Fibroblast of skin of right quadriceps (primary cell): Measurements from ENCODE around the gene MED13L.
"Not testable (repeated sequence)": the region's sequence is repeated elsewhere in the genome, so short reads cannot be mapped to it uniquely, and the experiment has no call there.

Experiments used
- DNase-seq: peaks from one replicate; pipeline ENCODE4 v3.0.0-alpha.2; 2013

MED13L gene

DNA sequence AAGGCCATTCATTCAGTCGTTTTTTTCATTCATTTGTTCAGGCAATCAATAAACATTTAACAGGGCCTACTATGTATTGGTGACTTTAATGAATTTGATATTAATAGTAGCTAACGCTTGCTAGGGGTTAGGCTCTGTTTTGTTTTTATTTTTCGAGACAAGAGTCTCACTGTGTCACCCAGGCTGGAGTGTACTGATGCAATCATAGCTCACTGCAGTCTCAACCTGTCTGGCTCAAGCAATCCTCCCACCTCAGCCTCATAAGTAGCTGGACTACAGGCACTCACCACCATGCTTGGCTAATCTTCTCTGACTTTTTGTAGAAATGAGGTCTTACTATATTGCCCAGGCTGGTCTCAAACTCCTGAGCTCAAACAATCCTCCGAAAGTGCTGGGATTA is 25.6 kb upstream of the MED13L start:
- no peak for DNase-seq

DNA sequence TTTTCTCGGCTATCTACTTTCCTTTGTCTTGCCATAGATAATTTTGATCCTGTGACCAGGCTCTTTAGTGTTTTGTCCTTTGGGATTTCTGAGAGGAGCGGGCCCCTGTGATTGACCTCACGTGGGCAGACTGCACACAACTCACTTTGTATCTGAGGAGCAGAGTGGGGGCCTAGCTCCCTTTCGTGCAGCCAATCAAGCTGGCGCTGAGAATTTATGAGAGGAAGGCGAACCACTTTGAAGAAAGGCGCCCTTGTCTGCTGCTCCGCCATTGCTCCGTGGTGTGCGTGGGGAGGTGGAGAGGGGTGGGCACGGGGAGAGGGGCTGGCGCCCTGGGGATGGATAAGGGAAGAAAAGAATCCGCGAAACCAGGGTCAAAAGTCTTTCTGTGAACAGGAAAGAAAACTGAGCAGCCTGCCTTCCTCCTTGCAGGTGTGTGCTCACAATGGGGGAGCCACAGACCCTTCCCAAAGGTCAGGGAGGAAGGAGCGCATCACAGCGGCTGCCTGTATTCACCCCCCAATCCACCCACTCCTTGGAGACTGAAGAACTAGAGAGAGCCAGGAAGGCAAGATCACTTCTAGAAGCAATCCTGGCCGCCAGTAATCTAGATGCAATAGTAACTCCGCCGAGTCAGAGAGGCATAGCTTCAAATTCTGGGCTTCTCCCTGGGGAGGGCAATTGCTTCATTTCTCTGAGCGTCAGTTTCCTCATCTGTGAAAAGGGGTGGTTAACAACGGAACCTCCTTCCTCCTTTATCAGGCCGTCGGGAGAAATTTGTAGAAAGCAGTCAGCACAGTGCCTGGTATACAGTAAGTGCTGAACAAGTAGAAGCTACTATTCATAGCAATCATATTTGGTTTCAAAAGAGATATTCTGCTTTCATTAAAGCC is 24.9 kb upstream of the MED13L start:
- no peak for DNase-seq

DNA sequence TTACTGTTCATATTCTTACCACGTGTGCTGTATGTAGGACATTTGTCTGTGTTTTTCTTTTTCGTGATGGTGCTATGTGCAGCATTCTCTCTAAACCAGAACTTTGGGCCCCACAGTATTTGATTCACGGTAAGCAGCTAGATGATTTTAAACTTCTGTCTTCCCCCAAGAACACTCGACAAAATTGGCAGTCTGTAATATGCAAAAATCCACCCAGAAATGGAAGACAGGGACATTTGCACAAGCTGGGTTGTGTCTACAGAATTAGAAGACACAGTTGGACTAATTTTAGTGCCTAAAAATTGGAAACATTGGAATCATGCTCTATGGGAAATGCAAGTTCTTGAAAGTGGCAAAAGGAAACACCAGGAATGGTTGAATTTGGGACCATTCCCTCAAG is 24.1 kb upstream of the MED13L start:
- no peak for DNase-seq

DNA sequence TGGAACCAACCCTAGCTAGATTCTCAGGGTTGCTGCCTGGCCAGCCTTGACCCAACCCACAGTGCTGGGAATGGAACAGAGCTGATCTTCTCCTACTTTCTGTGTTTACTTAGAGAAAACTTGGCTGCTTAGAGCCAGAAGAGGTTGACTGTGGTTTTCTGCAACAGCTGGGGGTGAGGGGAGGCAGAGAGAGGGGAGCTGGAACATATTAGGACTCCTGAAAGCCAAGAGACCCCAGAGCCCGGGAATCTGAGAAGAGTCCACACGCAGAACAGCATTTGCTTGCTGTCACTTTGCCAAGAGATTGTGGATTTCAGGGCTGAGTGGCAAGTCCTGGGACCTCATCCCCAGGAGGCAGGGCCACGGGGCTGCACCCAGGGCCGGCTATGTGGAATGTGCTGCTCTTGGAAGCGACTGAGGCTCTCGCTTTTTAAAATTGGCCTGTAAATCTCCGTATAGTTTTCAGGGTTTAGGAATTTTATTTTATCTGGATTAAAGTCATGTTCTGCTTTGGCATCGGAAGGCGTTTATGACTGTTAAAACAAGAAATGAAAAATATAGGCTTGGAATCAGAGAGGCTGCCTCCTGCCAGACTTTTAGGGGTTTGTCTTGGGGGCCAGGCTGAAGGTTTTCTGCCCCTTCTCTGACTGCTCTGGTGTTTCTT is 22.3 kb upstream of the MED13L start:
- peak; percentile 42 for DNase-seq

DNA sequence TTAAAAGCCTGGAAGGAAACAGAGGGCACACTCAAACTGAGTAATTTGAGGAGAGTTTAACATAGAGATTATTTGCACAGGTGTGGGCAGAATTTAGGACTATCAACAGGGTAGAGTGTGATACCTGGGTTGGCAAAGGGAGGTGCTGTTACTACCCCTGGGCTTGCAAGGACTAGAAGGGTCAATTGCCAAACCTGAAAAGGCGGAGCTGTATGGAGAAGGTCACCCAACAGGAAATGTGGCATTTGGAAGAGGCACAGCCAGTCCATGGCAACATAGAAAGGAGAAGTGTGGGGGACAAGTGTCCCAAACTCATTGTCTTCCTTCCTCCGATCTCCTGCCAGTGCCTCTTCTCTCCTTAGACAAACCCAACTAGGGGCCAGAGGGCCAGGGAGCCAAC is 21.6 kb upstream of the MED13L start:
- DNase-seq = no peak

DNA sequence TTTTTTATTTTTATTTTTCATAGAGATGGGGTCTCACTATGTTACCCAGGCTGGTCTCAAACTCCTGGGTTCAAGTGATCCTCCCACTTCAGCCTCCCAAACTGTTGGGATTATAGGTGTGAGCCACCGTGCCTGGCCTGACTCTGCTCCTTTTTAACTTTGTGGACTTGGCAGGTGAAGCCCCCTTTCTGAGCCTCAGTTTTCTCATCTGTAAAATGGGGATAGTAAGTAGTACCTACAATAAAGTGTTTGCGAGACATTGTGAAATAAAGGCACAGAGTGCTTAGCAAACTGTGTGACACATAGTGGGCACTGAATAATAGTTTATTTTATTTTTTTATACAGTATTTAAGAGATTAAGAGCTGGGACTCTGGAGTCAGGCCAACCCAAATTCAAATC is 21.1 kb upstream of the MED13L start:
- DNase-seq = no peak

DNA sequence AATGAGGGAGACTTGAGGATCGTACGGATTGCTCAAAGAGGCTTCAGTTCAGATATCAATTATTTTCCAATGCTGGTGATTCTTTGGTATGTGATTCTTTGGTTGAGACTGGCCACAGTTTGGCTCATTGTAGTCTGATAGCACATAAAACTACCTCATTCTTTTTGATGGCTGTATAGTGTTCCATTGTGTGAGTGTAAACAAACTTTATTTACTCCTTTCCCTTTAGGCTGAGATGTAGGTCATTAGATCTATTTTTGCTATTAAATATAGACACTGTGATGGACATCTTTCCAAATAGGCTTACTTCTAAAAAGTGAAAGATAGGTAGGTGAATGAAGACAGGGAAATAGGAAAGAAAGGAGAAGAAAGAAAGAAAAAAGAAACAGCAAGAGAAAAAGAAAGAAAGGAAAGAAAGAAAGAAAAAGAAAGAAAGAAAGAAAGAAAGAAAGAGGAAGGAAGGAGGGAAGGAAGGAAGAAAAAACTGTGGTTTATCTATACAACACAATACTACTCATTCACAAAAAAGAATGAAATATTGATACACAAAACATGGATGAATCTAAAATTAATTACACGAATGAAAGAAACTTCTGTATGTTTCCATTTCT is 19.8 kb upstream of the MED13L start:
- no peak for DNase-seq

DNA sequence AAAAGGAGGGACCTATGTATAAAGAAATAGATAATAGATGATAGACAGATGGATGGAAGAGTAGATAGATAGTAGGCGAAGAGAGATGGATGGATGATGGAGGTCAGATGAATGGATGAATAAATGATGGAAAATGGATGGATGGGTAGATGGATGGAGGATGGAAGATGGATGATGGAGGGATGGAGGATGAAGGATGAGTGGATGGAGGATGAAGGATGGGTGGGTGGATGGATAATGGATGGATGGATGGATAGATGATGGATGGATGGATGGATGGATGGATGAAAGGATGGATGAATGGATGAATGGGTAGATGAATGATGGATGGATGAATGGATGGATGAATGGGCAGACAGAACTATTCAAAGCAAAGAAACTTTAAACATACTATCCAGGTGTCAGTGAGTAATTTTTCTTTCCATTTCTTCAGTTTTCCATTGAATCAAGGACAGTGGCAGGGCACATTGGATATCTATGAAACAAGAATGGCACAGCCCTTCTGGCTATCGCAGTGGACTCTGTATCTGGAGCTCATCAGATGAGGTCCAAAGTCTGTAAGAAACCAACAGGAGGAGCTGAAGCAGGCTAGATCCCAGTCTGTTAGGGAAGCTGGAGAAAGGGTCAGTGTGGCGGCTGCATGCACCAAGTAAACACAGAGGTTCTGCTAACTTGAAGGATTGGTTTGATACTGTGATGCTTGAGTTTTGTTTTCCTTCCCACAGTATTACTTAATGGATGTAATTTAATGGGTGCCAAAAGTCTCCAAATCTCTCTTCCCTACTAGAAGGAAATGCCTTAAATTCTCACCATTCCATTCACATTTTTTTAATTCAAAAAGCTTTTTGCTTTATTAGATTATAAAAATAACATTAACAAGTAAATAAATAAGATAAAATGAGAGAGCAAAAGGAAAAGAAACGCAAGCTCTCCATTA is 18.1 kb upstream of the MED13L start:
- peak; percentile 64 for DNase-seq

DNA sequence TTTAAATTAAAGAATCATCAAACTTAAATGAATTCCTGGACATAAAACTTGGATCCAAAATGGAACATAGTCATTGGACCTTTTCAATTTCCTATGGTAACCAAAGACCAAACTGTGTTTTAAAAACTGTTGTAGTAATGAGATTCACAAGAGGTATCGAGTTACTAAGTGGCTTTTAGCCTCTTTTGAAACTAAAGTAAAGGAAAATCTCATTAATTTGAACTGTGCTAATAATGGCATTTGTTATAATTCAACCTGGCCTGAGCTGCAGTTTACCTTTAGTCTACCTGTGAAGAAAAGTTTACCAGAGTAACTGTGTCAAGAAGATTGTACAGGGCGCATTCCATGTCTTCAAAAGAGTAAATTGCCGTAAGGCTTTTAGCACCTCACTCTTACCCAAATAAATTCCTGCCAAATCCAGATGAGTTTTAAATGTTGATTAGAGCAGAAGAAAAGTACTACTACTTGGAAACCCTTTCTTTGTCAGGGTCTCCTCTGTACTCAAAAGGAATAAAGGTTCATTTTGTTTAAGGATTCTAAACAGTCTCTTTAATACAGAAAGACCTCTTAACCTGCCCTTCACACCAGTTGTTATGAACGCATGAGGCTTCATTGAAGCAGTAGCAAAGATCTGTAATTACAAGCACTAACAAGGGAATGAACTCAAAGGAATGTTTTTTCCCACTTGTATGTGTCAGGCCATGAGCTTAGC is 17.1 kb upstream of the MED13L start:
- no peak for DNase-seq

DNA sequence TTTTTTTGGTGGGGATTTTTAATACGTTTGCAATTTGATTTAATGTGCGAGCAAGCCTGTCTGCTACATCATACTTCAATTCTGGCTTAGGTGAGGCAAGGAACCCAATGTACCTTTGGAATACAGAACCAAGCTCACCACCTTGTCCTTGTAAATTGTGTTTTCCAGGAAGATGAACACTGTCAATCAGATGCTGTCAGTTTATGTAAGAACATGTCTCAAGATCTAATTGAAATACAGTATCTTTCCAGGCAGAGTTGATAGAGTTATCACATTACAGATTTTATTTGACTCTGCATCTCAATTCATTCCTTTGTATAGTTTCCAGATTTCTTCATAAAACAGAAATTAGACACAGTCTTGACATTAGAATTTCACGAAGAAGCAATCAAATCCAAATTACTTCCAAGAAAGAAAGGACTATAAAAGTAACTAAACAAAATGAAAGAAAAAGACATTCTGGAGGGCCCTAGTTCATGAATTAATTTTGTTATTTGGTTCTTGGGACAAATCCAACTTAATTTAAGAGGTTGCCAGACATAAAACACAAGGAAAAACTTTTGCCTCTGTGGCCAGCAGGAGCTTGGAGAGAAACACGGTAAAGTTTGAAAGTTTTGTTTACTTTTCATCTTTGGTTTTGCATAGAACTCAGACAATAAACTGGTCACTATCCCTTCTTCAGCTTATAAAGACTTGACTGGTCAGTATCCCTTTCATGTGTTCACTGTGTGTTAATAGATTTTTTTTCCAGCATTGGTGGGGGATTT is 16.4 kb upstream of the MED13L start:
- DNase-seq = no peak

DNA sequence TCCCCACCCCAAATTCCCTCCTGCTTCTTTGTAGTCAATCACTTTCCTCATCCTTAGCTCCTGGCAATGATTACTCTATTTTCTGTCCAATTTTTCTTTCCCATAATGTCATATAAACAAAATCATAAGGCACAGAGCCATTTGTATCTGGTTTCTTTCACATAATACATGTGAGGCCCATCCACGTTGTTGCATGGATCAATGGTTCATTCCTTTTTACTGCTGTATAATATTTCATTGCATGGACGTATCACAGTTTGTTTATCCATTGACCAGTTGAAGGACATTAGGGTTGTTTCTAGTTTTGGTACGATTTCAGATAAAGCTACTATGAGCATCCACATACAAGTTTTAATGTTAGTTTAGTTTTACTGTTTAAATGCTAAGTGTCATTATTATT is 13.7 kb upstream of the MED13L start:
- no peak for DNase-seq

DNA sequence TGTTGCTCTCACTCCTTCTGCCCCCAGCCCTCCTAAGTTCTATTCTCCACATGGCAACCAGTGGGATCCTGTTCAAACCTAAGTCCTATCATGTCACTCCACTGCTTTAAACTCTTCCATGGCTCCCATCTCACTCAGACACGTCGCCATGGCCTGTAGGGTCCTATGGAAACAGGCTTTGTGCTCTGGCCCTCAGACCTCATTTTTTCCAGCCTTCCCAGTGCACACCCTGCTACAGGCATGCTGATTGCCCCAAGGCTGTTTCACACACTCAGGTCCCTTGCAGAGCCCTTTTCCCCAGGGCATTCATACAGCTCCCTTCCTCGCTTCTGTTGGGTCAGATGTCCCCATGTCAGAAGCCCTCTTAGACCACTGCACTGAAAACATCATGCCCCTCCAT is 11.2 kb upstream of the MED13L start:
- DNase-seq = no peak

DNA sequence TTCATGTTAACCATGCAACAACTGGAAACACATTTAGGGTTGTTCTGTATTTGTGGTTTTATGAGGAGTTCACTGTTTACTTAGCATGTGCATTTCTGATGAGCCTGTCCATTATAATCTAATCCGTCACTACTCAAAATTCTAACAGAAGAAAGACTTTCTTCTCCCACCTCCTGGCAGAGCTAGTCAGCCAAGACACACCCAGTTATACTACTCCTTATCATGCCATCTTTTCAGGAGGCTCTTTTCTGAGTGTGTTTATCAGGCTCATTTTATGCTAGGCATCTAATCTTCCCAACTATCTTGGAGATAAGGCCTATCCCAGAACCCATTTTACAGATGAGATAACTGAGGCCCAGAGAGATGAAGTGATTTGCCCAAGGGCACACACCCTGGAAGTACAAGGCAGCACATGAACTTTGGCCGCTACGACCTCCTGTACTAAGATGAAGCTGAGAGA is 10.4 kb upstream of the MED13L start:
- DNase-seq = no peak

DNA sequence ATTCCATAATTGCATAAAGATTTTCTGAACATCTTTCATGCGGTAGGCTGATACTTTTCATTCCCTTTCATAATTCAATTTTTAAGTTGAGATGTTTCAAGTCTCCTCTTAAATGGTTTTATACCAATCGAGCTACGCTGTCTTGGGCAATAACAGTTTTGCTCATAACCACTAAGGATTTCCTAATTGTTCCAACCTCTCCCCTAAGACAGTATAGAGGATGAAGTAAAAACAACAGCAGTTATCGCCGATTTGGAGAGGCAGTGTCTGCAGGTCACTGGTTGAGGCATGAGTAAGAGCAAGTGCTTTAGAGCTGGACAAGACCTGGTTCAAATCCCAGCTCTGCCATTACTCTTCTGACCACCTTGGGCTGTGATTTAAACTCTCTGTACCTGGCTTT is 6.9 kb upstream of the MED13L start:
- no peak for DNase-seq

DNA sequence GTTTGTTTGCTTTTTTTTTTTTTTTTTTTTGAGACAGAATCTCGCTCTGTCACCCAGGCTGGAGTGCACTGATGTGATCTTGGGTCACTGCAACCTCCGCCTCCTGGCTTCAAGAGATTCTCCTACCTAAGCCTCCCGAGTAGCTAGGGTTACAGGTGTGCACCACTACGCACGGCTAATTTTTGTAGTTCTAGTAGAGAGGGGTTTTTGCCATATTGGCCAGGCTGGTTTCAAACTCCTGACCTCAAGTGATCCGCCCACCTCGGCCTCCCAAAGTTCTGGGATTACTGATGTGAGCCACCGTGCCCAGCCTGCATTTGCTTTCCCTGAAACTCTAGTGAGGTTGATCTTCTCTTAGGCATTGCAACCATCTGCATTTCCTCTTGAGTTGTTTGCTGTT is 6.4 kb upstream of the MED13L start:
- not testable (repeated sequence) for DNase-seq

DNA sequence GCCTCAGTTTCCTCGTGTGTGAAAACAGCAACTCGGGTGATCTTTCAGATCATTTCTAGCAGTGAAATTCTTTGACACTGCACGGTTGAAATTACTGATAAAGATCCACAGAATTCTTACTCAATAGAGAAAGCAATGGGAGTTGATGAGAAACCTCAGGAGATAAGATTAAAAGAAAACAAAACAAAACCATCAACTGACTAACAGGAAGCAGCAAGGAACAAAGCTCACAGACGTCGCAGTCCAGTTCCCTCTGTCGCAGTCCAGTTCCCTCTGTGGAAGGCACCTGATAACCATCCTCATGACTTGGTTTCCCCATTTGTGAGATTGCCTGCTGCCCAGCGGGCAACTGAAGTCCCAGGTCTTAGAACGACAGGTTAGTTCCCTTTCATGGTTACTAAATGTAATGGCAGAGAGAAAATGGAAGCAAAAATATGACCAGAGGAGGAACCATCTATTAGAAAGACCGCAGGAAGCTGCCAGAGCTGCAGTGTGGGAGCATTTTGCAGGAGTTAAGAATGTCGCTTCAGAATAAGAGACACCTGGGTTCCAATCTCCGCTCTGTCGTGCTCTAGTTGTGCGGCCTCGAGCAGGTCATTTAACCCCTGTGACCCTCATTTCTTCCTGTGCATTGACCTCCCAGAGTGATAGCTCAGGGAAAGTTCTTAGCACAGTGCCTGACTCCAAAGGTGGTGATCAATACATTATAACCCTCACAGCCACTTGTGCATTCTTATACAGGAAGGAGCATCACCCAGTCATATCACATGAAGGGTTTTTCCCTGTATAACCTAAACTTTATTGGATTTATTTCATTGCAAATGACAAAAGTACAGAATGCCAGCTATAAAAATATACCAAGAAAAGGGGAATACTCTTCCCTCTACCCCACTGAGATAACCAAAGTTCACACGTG is 5.1 kb upstream of the MED13L start:
- no peak for DNase-seq

DNA sequence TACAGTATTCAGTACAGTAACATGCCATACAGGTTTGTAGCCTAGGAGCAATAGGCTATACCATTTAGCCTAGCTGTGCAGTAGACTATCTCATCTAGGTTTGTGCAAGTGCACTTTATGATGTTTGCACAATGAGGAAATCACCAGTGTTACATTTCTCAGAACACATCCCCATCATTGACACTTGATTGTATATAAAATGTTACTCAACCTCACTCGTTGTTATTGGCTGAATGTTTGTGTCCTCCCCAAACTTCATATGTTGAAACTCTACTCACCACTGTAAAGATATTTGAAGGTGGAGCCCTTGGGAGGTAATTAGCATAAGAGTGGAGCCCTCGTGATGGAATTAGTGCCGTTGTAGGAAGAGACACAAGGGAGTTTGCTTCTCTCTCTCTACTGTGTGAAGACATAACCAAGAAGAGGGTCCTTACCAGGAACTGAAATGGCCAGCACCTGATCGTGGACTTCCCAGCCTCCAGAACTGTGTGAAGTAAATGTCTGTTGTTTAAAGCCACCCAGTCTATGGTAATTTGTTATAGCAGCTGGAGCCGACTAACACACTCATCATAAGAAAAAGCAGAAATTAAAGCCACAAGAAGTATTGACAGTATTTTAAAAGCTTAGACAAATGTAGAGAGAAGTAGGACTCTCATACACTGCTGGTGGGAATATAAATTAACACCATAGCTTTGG is 3.2 kb upstream of the MED13L start:
- no peak for DNase-seq

DNA sequence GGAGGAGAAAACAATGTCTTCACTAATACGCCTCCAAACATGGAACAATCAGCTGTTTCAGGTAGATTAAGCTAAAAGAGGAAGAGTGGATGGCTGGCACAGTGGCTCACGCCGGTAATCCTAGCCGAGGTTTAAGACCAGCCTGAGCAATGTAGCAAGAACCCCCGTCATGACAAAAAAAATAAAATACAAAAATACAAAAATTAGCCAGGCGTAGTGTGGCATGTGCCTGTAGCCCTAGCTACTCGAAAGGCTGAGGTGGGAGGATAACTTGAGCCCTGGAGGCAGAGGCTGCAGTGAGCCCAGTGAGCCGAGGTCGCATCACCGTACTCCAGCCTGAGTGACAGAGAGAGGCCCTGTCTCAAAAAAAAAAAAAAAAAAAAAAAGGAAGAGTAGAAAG is 1.2 kb upstream of the MED13L start:
- DNase-seq = no peak

DNA sequence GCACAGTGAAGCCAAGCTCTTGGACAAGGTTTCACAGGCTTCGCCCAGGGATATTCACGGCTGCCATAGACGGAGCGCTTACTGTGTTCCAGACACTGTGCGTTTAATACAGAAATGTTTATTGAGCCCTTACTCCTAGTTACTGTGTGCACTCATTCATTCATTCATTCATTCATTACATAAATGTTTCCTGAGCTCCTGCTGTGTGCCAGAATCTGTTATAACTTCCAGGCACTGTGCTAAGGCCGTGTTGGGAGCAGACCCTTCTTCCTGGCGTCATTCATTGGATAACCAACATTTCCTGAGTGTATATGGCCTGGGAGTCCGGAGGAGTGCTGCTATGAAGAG is 760 bp upstream of the MED13L start:
- DNase-seq = no peak
